AG04449 (cell line): ENCODE data around the gene DIO1.
"Not testable (repeated sequence)": the region's sequence is repeated elsewhere in the genome, so short reads cannot be mapped to it uniquely, and the experiment has no call there.

ENCODE experiments used
- CTCF ChIA-PET: fragments of 350-600 bp; formaldehyde crosslinking; extraction: SDS; loops from one replicate; lab custom pipeline; 2021; ENCODE audit warnings: antibody characterized with exemption; lab: Yijun Ruan, JAX
- POLR2A ChIA-PET: fragments of 400-600, 350-600 bp; formaldehyde crosslinking; extraction: SDS; loops from one replicate; lab custom pipeline; 2020; ENCODE audit warnings: antibody characterized with exemption, inconsistent platforms; lab: Yijun Ruan, JAX
- DNase-seq: peaks from one replicate; pipeline ENCODE4 v3.0.0-alpha.2; 2010; ENCODE audit warnings: low read depth, low spot score
- H3K4me3 ChIP-seq: 2 replicates; pipeline ENCODE4 v1.5.1; 2011; ENCODE audit warnings: low read depth, mild to moderate bottlenecking, control low read depth, low read length
- TF ChIP-seq, protein P1 (sequence below): IDR thresholded peaks from one replicate; pipeline ENCODE4 v1.5.1; 2011; ENCODE audit warnings: mild to moderate bottlenecking, moderate library complexity, low read length, control low read depth, inconsistent platforms; ENCODE audit not compliant: insufficient read depth; ENCODE audit errors: missing control alignments

DIO1 gene

DNA sequence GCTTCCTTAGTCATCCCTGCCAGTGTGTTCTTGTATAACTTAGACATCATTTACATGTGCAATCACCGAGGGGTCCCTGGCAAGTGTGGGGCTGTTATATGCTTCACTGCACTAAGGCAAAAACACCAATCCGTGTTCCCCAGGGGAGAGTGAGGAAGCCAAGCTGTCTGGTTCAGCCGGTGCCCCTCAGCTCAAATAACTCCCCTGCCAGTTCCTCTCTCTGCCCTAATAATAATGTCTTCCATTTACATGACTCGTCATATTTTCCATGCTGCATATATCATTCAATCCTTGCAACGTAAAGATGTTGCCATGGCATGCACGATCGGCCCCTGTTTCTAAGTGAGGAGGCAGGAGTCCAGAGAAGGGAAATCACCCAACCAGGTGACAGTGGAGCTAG is 31.5 kb upstream of the DIO1 start:
- POLR2A ChIA-PET, result no interaction called here
- CTCF ChIA-PET, result interaction anchor here (1.3 to 9.9 kb wide), 6 partner anchors 9 to 181 kb away, joined by 3 to 102 read pairs (median 50); partner anchors contain the start of genes IFT25 and LRRC42
- no peak for DNase-seq
- TF ChIP-seq, protein P1, sequence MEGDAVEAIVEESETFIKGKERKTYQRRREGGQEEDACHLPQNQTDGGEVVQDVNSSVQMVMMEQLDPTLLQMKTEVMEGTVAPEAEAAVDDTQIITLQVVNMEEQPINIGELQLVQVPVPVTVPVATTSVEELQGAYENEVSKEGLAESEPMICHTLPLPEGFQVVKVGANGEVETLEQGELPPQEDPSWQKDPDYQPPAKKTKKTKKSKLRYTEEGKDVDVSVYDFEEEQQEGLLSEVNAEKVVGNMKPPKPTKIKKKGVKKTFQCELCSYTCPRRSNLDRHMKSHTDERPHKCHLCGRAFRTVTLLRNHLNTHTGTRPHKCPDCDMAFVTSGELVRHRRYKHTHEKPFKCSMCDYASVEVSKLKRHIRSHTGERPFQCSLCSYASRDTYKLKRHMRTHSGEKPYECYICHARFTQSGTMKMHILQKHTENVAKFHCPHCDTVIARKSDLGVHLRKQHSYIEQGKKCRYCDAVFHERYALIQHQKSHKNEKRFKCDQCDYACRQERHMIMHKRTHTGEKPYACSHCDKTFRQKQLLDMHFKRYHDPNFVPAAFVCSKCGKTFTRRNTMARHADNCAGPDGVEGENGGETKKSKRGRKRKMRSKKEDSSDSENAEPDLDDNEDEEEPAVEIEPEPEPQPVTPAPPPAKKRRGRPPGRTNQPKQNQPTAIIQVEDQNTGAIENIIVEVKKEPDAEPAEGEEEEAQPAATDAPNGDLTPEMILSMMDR, result no peak
- H3K4me3 ChIP-seq, result no peak overlapping the region

DNA sequence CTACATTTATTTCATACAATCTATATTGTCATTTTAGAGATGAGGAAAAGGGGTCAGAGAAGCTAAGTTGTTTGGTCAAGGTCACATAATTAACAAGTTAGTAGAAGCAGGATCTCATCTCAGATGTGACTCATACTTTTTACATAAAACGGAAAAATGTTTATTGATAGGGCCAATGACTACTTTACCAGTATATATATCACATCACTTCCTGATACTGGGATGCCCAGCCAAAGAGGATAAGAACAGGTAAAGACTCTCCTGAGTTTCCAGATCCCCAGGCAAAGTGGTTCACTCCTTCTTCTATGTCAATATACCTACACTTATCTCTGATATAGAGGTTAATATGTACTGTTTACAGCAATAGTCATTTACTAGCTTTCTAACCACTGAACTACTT is 25.4 kb upstream of the DIO1 start:
- no peak for DNase-seq
- CTCF ChIA-PET, result interaction anchor here (0.6 to 5.6 kb wide), 7 partner anchors 8 to 97 kb away, joined by 3 to 52 read pairs (median 4); no protein-coding TSS in a partner anchor
- POLR2A ChIA-PET, result no interaction called here
- TF ChIP-seq, protein P1, result no peak
- no peak overlapping the region for H3K4me3 ChIP-seq

DNA sequence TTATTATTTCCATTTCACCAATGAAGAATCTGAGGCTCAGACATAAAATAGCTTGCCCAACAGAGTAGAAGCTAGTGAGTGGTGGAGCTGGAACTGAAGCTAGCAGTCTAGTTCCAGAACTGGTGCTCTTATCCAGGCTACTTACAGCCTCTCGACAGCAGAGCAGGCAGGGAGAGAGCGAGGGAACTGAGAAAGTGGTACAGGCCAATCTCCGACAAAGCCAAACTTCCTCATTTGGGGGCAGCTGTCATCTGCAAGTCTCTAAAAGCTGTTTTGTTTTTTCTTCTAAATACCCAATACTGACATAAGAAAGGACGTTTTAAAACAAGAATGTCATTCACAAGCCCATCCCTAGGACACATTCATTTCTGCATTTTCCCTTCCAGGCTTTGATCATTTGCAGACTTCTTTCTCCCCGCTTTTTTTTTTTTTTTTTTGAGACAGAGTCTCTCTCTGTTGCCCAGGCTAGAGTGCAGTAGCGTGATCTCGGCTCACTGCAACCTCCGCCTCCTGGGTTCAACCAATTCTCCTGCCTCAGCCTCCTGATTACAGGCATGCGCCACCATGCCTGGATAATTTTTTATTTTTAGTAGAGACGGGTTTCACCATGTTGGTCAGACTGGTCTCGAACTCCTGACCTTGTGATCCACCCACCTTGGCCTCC is 24.4 kb upstream of the DIO1 start:
- ChIA-PET CTCF (interaction anchor here (1.0 to 5.6 kb wide), 8 partner anchors 8 to 90 kb away, joined by 3 to 52 read pairs (median 5); no protein-coding TSS in a partner anchor), POLR2A (no interaction called here)
- no peak for DNase-seq
- TF ChIP-seq, protein P1, result no peak
- no peak overlapping the region for H3K4me3 ChIP-seq

DNA sequence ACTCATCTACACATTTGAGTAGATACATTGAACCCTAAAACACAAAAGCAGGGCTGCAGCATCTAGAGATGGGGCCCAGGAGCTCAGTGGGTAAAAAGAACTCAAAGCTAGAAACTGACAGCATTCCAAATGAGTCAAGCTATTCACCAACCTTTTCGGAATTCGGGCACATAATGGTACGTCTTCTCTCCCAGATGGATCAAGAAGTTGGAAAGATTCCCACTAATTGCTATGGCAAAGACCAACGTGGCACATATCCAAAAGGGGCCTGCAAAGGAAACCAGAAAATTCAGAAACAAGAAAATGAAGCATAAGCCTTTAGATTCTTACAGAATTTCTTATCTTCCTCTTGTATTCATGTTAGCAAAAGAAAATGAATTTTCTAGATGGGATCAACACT is 22.8 kb upstream of the DIO1 start:
- no peak overlapping the region for H3K4me3 ChIP-seq
- CTCF ChIA-PET, result interaction anchor here (0.7 to 5.5 kb wide), 9 partner anchors 9 to 94 kb away, joined by 3 to 50 read pairs (median 5); no protein-coding TSS in a partner anchor
- POLR2A ChIA-PET, result no interaction called here
- TF ChIP-seq, protein P1, result no peak
- DNase-seq, result no peak

DNA sequence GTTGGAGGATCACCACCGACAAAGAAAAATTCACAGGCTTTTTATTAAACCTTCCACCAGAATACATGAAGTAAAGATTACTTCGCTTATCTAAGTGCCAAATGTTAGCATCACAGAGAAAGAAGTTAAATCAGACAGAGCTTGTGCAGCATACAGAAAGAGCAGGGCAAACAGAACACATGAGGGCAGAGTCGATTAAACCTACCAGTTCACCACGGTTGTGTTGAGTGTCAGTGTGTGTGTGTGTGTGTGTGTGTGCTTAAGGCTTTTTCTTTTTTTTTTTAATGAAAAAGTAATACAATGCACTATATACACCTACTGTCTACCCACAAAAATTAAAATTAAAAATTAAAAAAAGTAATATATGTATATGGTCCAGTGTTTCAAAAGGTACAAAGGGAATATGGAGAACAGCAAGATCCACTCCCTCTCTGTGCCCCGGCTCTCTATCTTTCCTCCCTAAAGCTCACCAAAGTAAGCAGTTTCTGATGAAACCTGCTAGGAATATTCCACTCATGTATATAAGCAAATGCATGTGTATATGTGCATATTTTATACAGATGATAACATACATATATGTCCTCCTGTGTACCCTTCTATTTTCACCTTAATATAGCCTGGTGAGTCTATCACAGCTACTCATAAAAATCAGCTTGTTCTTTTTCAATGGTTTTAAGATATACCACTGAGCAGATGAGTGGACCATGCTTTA is 22.1 kb upstream of the DIO1 start:
- DNase-seq, result no peak
- no peak overlapping the region for H3K4me3 ChIP-seq
- ChIA-PET POLR2A (no interaction called here), CTCF (interaction anchor here (0.7 to 5.5 kb wide), 6 partner anchors 9 to 93 kb away, joined by 3 to 50 read pairs (median 7); no protein-coding TSS in a partner anchor)
- TF ChIP-seq, protein P1, result no peak

DNA sequence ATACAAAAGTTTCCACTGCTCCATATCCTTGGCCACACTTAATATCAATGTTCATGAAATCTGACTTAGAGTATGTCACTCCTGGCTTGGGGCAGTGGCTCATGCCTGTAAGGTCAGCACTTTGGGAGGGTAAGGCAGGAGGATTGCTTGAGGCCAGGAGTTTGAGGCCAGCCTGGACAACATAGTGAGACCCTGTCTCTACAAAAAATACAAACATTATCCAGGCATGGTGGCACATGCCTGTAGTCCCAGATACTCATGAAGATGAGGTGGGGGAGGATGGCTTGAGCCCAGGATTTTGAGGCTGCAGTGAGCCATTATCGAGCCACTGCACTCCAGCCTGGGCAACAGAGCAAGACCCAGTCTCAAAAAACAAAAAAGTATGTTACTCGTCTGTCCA is 18.8 kb upstream of the DIO1 start:
- CTCF ChIA-PET, result interaction anchor here (0.8 to 8.4 kb wide), 6 partner anchors 10 to 95 kb away, joined by 3 to 115 read pairs (median 12); no protein-coding TSS in a partner anchor
- POLR2A ChIA-PET, H3K4me3 ChIP-seq, DNase-seq: not testable (repeated sequence)
